Memory B cell (primary cell): ENCODE measurements around the gene FMN2.

Experiments used
- ATAC-seq: fragments of 150-1000 bp; cut with Tn5 transposase; 2 replicates; pipeline ENCODE4 v1.10.0; 2021; ENCODE audit warnings: low read depth, mild to moderate bottlenecking, moderate library complexity
- DNase-seq, 2 donors: peaks; one replicate each; pipeline ENCODE4 v3.0.0; 2022; ENCODE audit warnings: low spot score in 2 of 2
- H3K27ac Mint-ChIP-seq: one replicate; pipeline ENCODE4 v1.8.0; 2022; ENCODE audit warnings: mild to moderate bottlenecking, moderate library complexity, mixed read lengths
- H3K27me3 Mint-ChIP-seq: one replicate; pipeline ENCODE4 v1.8.0; 2022; ENCODE audit warnings: mixed read lengths
- H3K36me3 Mint-ChIP-seq: one replicate; pipeline ENCODE4 v1.8.0; 2022; ENCODE audit warnings: mild to moderate bottlenecking, mixed read lengths
- H3K4me1 Mint-ChIP-seq: one replicate; pipeline ENCODE4 v1.8.0; 2022; ENCODE audit warnings: mixed read lengths
- H3K4me3 Mint-ChIP-seq: one replicate; pipeline ENCODE4 v1.8.0; 2022; ENCODE audit warnings: mild to moderate bottlenecking, moderate library complexity, mixed read lengths
- H3K9me3 Mint-ChIP-seq: one replicate; pipeline ENCODE4 v1.8.0; 2022; ENCODE audit warnings: mixed read lengths

FMN2 gene

DNA sequence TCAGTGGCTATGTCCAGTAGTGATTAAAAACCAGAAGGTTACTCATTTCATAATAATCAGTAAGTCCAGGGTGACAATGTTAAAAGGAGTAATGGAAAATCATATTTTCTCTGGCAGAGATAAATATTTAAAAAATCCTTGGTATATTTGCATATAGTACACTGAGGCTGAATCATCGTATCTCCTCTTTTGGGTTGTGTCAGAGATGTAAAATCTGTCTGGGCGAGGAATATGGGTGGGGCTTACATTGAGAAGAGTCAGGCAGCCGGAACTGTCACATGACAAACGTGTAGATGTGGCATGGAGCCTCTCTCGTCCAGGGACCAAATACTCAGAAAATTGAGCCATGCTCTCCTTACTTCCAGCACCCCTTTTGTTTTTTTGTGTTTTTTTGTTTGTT is 120.9 kb downstream of the FMN2 start:
- Mint-ChIP-seq H3K27me3 (no peaks in the 10 kb centered on the region), H3K27ac (no peak overlapping the region), H3K4me1 (no peaks in the 10 kb centered on the region), H3K36me3 (no peaks in the 10 kb centered on the region), H3K4me3 (no peak overlapping the region), H3K9me3 (no peaks in the 10 kb centered on the region)
- no peak for ATAC-seq
- DNase-seq, result no peak

DNA sequence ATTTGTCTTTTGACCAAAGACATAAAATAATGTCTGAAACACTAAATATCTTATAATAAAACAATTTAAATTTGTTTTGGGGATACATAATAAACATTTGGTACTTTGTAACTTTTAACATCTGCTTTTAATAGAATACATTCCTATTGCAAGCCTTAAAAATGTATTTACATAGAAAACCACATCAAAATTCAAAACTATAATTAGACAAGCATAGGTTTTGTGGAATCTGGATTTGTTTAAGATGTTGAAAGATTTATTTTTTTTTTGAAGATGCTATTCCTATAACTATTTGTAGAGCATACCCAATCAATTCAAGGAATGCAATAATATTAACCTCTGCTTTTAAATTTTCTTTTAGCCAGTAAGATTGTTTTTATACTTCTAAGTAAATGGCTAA is 125.7 kb downstream of the FMN2 start:
- no peaks in the 10 kb centered on the region for H3K4me1 Mint-ChIP-seq
- H3K36me3 Mint-ChIP-seq, result no peaks in the 10 kb centered on the region
- no peaks in the 10 kb centered on the region for H3K27me3 Mint-ChIP-seq
- H3K27ac Mint-ChIP-seq, result no peak overlapping the region
- ATAC-seq (no peak), DNase-seq (no peak)
- H3K4me3 Mint-ChIP-seq, result no peak overlapping the region
- H3K9me3 Mint-ChIP-seq, result peaks cover 6% of the 10 kb centered on the region

DNA sequence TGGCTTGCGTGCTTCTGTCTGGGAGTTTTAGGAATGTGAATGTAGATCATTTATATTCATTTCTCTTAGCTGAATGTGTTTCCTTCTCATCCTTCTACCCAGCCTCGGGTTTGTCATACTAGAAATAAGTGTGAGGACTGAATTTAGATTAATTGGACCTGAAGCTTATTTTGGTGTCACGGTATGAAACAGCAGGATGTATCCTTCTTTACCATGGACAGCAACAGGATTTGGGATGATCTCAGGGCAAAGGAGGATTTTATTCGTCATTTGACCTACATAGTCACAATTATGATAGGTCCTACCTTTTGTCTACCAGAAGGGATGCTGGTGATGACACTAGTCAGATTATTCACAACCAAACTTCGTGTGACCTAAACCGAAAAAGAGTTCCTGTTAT is 127.4 kb downstream of the FMN2 start:
- Mint-ChIP-seq H3K27ac (no peak overlapping the region), H3K36me3 (no peaks in the 10 kb centered on the region), H3K9me3 (peaks cover 10% of the 10 kb centered on the region), H3K27me3 (no peaks in the 10 kb centered on the region), H3K4me3 (no peak overlapping the region), H3K4me1 (no peaks in the 10 kb centered on the region)
- ATAC-seq, result no peak
- no peak for DNase-seq

DNA sequence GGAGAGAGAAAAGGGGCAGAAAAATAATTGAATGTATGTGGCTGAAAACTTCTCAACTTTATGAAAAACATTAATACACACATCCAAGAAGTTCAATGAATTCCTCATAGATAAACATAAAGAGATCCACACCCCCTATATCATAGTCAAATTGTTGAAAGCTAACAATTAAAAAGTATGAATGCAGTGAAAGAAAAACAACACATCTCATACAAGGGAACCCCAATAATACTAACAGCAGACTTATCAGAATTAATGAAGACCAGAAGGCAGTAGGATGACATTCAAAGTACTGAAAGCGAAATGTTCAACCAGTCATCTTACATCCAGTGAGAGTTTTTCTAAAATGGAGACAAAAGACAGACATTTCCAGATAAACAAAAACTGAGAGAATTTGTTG is 134.4 kb downstream of the FMN2 start:
- H3K9me3 Mint-ChIP-seq, result peaks cover 18% of the 10 kb centered on the region
- DNase-seq, result no peak

DNA sequence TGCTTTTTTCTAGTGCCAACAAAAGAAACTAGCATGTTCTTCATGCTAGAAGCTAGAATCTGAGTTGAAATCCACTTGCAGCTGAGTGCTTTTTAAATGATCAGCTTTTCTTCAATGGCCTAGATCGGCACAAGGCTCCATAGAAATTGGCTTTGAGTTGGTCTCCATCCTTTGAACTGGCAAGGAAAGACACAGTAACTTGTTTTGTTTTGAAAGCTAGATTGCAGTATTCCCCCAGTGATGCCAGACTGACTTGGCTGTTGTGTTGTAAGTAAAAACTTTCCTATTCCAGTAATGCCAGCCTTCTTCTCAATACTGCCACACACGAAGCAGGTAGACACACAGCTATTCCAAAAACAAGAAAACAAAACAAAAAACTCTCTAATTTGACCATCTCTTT is 139.1 kb downstream of the FMN2 start:
- Mint-ChIP-seq H3K27me3 (no peaks in the 10 kb centered on the region), H3K36me3 (no peaks in the 10 kb centered on the region)
- no peak for ATAC-seq

More for the DNA sequence above, 134.4 kb downstream of the FMN2 start:
- H3K27me3 Mint-ChIP-seq, result no peaks in the 10 kb centered on the region
- no peak overlapping the region for H3K4me3 Mint-ChIP-seq
- no peaks in the 10 kb centered on the region for H3K4me1 Mint-ChIP-seq
- no peak overlapping the region for H3K27ac Mint-ChIP-seq
- ATAC-seq, result no peak
- no peaks in the 10 kb centered on the region for H3K36me3 Mint-ChIP-seq

DNA sequence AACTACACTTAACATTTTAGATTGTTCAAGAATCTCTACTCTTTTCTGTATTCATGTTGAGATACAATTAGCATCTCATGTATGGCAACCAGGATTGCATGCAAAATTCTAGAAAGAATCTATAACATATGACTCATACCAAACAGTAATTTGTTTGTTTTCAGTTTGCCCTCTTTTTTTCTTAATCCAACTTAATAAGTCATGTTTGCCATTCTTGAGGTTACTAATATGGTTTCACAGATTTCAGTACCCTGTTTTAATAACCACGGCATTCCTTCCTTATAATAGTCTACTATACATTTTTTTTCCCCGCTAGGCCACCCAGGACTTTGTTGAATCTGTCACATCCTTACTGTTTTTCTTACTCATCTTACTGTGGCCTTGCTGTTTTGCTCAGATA is 140.8 kb downstream of the FMN2 start:
- DNase-seq, result no peak
- Mint-ChIP-seq H3K27ac (no peak overlapping the region), H3K4me3 (no peak overlapping the region), H3K9me3 (peaks cover 3% of the 10 kb centered on the region), H3K4me1 (no peaks in the 10 kb centered on the region), H3K27me3 (no peaks in the 10 kb centered on the region), H3K36me3 (no peaks in the 10 kb centered on the region)
- ATAC-seq, result no peak

More for the DNA sequence above, 139.1 kb downstream of the FMN2 start:
- H3K4me3 Mint-ChIP-seq, result no peak overlapping the region
- DNase-seq, result no peak
- peaks cover 8% of the 10 kb centered on the region for H3K9me3 Mint-ChIP-seq
- no peaks in the 10 kb centered on the region for H3K4me1 Mint-ChIP-seq
- H3K27ac Mint-ChIP-seq, result no peak overlapping the region

DNA sequence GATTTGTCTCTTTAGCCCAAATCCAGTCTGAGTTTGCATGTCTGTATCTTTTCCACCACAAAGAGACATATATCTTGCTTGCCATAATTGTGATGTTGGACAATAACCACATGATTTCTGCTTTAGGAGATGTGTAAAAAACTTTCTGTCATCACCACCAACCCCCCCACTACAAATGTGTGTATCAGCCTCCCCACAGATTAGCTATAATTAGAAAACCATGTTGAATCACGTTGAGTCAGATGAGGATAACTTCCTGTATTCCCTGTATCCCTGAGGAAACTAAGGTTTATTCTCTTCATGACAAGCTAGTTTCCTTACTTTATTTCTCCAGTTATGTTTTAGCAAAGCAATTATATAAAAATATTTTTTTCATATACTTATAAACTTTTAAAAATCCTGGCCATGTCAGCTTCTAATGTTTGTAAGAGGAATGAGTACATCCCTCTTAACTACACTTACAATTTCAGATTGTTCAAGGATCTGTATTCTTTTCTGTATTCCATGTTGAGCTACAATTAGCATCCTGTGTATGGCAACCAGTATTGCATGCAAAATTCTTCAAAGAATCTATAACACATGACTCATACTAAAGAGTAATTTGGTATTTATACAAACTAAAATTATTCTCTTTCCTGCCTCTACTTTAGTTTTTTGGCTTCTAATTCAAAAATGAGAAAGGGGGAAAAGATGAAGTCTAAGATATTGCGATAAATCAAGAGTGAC is 143.0 kb downstream of the FMN2 start:
- Mint-ChIP-seq H3K27me3 (no peaks in the 10 kb centered on the region), H3K4me3 (no peak overlapping the region), H3K36me3 (no peaks in the 10 kb centered on the region), H3K9me3 (peaks cover 1% of the 10 kb centered on the region), H3K27ac (no peak overlapping the region), H3K4me1 (no peaks in the 10 kb centered on the region)
- ATAC-seq, result no peak
- DNase-seq, result no peak

DNA sequence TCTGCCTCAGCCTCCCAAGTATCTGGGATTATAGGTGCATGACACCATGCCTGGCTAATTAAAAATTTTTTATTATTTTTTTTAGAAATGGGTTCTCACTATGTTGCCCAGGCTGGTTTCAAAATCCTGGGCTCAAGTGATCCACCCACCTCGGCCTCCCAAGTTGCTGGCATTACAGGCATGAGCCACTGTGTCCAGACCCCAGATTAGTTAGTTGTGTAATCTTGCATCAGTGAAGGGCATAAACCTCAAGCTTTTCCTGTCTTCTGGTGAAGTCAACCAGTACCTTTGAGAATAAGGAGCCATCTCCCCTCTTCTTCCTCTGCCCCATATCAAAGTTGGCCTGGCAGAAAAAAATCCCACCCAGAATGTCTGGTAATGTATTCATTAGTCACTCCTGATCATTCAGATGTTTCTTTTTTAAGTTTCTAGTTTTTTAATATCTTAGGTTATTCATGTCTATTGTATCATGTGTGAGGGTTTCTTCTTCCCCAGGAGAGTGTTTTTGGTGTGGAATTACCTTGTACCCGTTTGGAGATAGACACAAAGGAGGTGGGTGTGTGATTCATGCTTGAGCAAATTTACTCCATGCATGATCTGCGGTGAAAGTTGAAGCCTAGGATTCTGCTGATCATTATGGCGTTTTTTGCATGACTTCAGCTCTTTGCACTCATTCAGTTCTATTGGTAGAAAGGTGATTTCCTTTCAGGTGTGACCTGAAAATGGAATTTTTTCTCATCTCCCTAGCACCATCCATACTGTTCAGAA is 144.0 kb downstream of the FMN2 start:
- ATAC-seq (no peak), DNase-seq (no peak)
- Mint-ChIP-seq H3K4me3 (no peak overlapping the region), H3K9me3 (peaks cover 1% of the 10 kb centered on the region), H3K27ac (no peak overlapping the region), H3K4me1 (no peaks in the 10 kb centered on the region), H3K27me3 (no peaks in the 10 kb centered on the region), H3K36me3 (no peaks in the 10 kb centered on the region)

DNA sequence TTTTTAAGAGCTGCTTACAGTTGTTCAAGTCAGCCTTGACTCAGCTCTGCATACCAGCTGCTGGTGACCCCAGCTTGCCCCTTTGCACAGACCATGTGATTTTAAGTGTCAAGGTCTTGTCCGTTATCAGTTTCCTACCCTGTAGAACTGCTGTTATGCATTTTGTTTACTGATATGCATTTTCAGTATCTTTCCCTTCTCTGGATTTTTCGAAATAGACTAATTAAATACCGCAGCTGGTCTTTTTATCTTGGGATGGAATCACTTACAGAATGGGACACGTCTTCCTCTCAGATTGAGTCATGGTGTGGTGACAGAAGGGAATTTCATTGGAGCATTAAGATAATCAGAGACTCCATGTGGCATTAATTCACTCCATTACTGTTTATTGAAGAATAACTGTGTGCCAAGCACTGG is 145.6 kb downstream of the FMN2 start:
- no peaks in the 10 kb centered on the region for H3K36me3 Mint-ChIP-seq
- ATAC-seq (no peak), DNase-seq (no peak)
- peaks cover 1% of the 10 kb centered on the region for H3K9me3 Mint-ChIP-seq
- no peaks in the 10 kb centered on the region for H3K4me1 Mint-ChIP-seq
- no peaks in the 10 kb centered on the region for H3K27me3 Mint-ChIP-seq
- H3K4me3 Mint-ChIP-seq, result no peak overlapping the region
- no peak overlapping the region for H3K27ac Mint-ChIP-seq

DNA sequence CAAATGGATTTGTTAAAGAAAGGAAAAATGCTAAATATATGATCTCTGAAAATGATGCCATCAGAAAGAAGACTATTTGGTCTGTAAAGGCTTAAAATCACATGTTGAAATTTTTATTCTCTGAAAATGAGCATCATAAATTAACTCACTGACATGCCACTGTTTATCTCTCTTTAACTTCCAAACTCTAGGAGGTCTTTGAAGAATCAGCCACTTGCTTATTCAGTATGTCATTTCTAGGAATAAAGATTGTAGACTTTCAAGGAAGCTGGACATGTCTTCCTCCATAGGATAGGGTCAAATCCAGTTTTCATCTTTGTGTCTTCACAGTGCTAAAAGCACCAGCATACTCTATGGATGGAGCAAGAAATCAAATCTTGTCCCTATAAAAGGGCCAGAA is 147.6 kb downstream of the FMN2 start:
- peaks cover 1% of the 10 kb centered on the region for H3K9me3 Mint-ChIP-seq
- DNase-seq (no peak), ATAC-seq (no peak)
- no peak overlapping the region for H3K4me3 Mint-ChIP-seq
- no peaks in the 10 kb centered on the region for H3K36me3 Mint-ChIP-seq
- H3K27me3 Mint-ChIP-seq, result no peaks in the 10 kb centered on the region
- no peak overlapping the region for H3K27ac Mint-ChIP-seq
- no peaks in the 10 kb centered on the region for H3K4me1 Mint-ChIP-seq

DNA sequence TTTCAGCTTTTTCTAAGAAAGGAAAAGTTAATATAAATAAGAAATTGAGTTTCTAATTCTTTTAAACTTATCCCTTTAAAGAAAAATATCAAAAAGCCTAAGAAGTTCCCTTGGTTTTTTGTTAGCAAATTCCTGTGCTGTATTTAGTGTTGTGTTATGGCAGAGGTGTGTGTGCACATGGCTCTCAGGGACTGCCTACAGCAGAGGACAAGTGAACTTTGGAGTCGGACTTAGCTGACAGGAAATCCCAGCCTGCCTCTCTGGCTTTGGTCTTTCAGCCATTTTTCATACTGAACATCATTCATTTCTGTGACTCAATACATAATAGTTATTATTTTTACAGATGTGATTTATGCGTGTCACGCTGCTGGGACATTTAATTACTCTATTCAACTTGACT is 149.6 kb downstream of the FMN2 start:
- H3K9me3 Mint-ChIP-seq, result peaks cover 1% of the 10 kb centered on the region
- H3K4me1 Mint-ChIP-seq, result no peaks in the 10 kb centered on the region
- H3K27me3 Mint-ChIP-seq, result no peaks in the 10 kb centered on the region
- DNase-seq (no peak), ATAC-seq (no peak)
- H3K4me3 Mint-ChIP-seq, result no peak overlapping the region
- H3K36me3 Mint-ChIP-seq, result no peaks in the 10 kb centered on the region
- H3K27ac Mint-ChIP-seq, result no peak overlapping the region

DNA sequence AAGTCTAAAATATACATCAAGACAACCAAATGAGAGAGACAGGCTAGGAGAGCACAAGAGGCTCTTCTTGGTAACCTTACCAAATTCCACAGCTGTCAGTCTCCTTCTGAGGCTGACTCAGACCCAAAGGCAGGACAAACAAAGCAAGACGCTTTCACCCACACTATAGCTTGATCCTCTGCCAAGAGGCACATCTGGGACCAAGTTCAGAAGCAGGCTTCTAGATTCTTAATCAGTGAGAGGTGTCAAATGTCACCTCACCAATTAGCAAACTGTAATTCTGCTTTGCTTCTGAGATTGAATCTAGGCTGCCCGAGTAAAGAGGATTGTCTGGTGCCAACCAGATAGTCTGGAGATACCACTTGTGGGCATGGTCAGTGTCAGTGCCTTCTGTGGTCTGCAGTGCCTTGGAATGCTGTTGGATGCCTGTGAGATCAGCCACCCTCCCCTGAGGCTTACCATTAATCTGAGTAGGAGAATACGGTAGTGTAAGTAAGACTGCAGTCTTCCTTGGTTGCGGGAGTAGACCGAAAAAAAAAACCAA is 151.0 kb downstream of the FMN2 start:
- no peak for ATAC-seq
- DNase-seq, result no peak
- H3K9me3 Mint-ChIP-seq, result peaks cover 1% of the 10 kb centered on the region
- no peaks in the 10 kb centered on the region for H3K27me3 Mint-ChIP-seq
- no peaks in the 10 kb centered on the region for H3K4me1 Mint-ChIP-seq
- H3K4me3 Mint-ChIP-seq, result no peak overlapping the region
- H3K36me3 Mint-ChIP-seq, result no peaks in the 10 kb centered on the region
- no peak overlapping the region for H3K27ac Mint-ChIP-seq

DNA sequence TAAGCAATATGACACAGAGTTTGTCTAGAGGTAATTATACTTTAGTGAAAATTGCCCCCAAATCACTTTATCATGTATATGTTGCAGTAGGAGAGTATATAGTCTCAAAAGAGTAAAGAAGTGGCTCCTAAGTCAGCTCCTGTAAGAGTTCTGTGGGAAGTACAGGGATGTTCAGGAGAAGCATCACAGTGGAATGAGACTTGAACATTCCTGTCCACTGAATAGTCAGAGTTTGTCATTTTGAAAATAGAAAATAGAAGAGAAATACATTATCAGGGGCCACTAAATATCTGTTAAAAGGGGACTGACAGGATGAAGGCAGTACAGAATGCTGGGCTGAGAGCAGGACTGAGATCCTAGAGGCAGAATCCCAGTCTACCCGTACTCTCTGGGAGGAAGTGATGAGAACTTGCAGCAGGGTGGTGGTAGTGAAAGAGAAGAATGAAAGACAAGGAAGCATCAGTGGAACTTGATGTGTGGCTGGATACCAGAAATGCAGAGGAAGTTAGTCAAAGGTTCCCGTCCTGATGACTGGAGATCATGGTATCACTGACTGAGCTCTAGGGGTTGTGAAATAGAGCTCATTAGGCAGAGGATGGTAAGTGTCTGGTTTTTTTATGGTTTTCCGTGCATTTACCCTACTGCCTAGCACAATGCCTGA is 153.4 kb downstream of the FMN2 start:
- Mint-ChIP-seq H3K4me3 (no peak overlapping the region), H3K36me3 (no peaks in the 10 kb centered on the region), H3K9me3 (peaks cover 11% of the 10 kb centered on the region), H3K27ac (no peak overlapping the region), H3K27me3 (no peaks in the 10 kb centered on the region), H3K4me1 (no peaks in the 10 kb centered on the region)
- ATAC-seq, result no peak
- DNase-seq, result no peak

DNA sequence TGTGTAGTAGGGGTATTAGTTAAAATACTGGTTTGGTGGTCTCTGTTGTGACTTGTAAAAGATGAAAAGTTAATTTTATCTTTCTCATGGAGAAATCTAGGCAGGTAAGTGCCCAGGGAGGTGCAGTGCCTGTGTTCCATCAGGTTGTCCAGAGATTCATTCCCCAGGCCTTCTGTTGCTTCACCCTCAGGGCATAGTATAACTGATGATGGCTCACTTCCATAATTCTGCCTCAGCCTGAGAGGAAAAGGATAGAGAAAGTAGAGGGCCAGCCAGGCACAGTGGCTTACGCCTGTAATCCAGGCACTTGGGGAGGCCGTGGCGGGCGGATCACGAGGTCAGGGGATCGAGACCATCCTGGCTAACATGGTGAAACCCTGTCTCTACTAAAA is 153.9 kb downstream of the FMN2 start:
- Mint-ChIP-seq H3K36me3 (no peaks in the 10 kb centered on the region), H3K27ac (no peak overlapping the region), H3K27me3 (no peaks in the 10 kb centered on the region), H3K9me3 (peaks cover 13% of the 10 kb centered on the region), H3K4me3 (no peak overlapping the region), H3K4me1 (no peaks in the 10 kb centered on the region)
- ATAC-seq, result no peak
- no peak for DNase-seq
